Nephron (organoid): ENCODE data around the gene CBX8.

ENCODE experiments used
- H3K27ac Mint-ChIP-seq, 3 experiments: 2 replicates each; pipeline ENCODE4 v1.8.0; 2020; ENCODE audit warnings: mixed read lengths in 3 of 3, mild to moderate bottlenecking in 2 of 3, moderate library complexity in 1 of 3
- H3K27me3 Mint-ChIP-seq: 2 replicates; pipeline ENCODE4 v1.8.0; 2021; ENCODE audit warnings: low read depth, mild to moderate bottlenecking, moderate library complexity, mixed read lengths
- H3K36me3 Mint-ChIP-seq: 2 replicates; pipeline ENCODE4 v1.8.0; 2020; ENCODE audit warnings: low read depth, mixed read lengths
- H3K4me1 Mint-ChIP-seq: 2 replicates; pipeline ENCODE4 v1.8.0; 2020; ENCODE audit warnings: mixed read lengths
- H3K4me3 Mint-ChIP-seq, 3 experiments: 2 replicates each; pipeline ENCODE4 v1.8.0; 2020; ENCODE audit warnings: mild to moderate bottlenecking in 3 of 3, mixed read lengths in 3 of 3, moderate library complexity in 2 of 3
- H3K9me3 Mint-ChIP-seq: 2 replicates; pipeline ENCODE4 v1.8.0; 2020; ENCODE audit warnings: mixed read lengths
- TF ChIP-seq, protein P1 (sequence below), 3 experiments: fragments of 200-600 bp; sonication (generic); IDR thresholded peaks; one replicate each; pipeline ENCODE4 v1.5.0; 2021; ENCODE audit warnings: antibody characterized with exemption in 3 of 3; ENCODE audit not compliant: unreplicated experiment in 3 of 3

Gene CBX8

DNA sequence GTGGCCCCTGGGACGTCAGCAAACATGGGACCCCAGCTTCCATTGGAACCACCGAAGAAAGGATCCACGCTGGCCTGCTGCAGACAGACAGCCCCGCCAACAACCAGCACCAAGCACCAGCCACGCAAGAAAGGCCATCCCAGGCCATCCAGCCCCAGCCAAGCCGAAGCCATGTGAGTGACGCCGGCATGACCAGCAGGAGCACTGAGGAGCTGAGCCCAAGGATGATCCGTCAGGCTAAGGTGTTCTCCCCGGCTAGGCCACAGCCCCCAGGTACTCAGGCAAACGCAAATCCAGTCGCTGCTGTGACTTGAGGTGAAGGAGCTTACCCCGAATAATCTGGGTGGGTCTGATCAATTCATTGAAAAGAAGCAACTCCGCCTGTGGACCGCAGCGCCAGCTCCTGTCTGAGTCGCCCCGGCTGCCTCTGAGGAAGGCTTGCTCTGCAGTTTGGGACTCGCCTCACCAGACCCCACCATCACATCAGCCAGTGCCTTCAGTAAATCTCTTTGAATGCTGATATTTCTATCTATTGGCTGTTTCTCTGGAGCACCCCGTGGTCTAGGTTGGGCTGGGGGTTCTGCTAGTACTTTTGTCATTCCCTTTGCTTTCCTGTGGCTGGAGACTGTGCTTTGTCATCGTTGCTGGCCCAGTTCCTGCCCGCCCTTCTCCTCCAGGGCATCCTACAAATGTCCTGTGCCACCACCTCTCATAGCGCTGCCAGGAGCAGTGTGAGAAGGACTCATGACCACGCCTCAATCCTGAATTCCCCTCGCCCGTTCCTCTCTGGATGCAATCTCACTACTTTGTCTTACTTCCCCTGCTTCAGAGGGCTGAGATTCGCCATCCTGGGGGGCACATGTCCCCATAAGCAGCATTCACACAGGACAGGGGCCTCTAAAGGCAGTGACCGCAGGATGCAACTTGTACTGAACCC, 27.0 kb downstream of the CBX8 start:
- peaks cover 3% of the 10 kb centered on the region for H3K36me3 Mint-ChIP-seq
- peaks cover 10% of the 10 kb centered on the region for H3K27me3 Mint-ChIP-seq
- H3K4me1 Mint-ChIP-seq = peaks cover 16% of the 10 kb centered on the region
- no peak overlapping the region for H3K4me3 Mint-ChIP-seq
- peaks cover 2% of the 10 kb centered on the region for H3K9me3 Mint-ChIP-seq
- no peak overlapping the region for H3K27ac Mint-ChIP-seq
- TF ChIP-seq, protein P1, sequence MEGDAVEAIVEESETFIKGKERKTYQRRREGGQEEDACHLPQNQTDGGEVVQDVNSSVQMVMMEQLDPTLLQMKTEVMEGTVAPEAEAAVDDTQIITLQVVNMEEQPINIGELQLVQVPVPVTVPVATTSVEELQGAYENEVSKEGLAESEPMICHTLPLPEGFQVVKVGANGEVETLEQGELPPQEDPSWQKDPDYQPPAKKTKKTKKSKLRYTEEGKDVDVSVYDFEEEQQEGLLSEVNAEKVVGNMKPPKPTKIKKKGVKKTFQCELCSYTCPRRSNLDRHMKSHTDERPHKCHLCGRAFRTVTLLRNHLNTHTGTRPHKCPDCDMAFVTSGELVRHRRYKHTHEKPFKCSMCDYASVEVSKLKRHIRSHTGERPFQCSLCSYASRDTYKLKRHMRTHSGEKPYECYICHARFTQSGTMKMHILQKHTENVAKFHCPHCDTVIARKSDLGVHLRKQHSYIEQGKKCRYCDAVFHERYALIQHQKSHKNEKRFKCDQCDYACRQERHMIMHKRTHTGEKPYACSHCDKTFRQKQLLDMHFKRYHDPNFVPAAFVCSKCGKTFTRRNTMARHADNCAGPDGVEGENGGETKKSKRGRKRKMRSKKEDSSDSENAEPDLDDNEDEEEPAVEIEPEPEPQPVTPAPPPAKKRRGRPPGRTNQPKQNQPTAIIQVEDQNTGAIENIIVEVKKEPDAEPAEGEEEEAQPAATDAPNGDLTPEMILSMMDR (IDR thresholded peaks at IDR 0.05; ENCODE audit: unreplicated experiment in 3 of 3) = no peak

- Mint-ChIP-seq H3K27ac (no peak overlapping the region), H3K36me3 (peaks cover 3% of the 10 kb centered on the region), H3K27me3 (peaks cover 9% of the 10 kb centered on the region), H3K9me3 (peaks cover 2% of the 10 kb centered on the region), H3K4me3 (no peak overlapping the region), H3K4me1 (no peaks in the 10 kb centered on the region)
- TF ChIP-seq, protein P1 (IDR thresholded peaks at IDR 0.05; ENCODE audit: unreplicated experiment in 3 of 3) = no peak
Measured at GRCh38 chr17:79765708-79766107, 31.2 kb downstream of the CBX8 start.

GRCh38 chr17:79761894-79762589, 34.8 kb downstream of the CBX8 start:
- H3K27me3 Mint-ChIP-seq = peaks cover 15% of the 10 kb centered on the region
- TF ChIP-seq, protein P1 (IDR thresholded peaks at IDR 0.05; ENCODE audit: unreplicated experiment in 3 of 3) = no peak
- no peaks in the 10 kb centered on the region for H3K4me1 Mint-ChIP-seq

DNA sequence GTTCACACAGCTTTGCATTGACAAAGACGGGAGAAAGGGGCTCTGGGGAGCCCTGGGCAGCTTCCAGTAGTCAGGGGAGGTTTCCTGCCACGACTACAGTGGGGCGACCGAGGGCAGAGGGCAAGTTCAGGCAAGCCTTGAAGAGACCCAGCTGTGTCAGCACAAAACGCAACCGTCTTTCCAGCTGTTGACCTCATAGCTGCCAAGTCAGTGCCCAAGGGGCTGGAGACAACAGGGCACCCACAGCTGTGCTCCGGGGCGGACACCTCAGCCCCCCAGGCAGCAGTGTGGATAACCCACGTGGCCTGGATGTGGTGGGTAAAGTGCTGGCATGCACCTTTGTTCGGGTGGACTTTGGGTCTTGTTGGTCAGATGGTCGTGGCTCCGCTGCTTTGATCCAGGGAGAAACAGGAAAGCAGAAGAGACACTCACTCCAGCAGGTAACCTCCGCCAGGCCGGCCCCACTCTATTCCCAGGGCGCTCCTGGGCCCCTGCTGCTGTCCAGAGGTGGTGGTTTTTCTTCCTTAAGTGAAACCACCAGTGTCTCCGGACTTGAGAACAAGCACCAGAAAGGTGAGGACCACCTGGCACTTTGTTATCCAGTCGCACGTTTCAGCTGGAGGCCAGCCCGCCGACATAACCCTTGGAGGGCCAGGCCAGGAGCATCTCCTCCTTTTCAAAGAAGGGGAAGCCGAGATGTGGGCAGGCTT, 36.5 kb downstream of the CBX8 start:
- Mint-ChIP-seq H3K4me3 (no peak overlapping the region), H3K9me3 (no peaks in the 10 kb centered on the region), H3K27me3 (peaks cover 15% of the 10 kb centered on the region), H3K36me3 (no peaks in the 10 kb centered on the region), H3K27ac (no peak overlapping the region), H3K4me1 (no peaks in the 10 kb centered on the region)
- TF ChIP-seq, protein P1 (IDR thresholded peaks at IDR 0.05; ENCODE audit: unreplicated experiment in 3 of 3) = no peak

More at GRCh38 chr17:79761894-79762589, 34.8 kb downstream of the CBX8 start:
- H3K9me3 Mint-ChIP-seq = no peaks in the 10 kb centered on the region
- H3K36me3 Mint-ChIP-seq = no peaks in the 10 kb centered on the region
- no peak overlapping the region for H3K4me3 Mint-ChIP-seq
- no peak overlapping the region for H3K27ac Mint-ChIP-seq

DNA sequence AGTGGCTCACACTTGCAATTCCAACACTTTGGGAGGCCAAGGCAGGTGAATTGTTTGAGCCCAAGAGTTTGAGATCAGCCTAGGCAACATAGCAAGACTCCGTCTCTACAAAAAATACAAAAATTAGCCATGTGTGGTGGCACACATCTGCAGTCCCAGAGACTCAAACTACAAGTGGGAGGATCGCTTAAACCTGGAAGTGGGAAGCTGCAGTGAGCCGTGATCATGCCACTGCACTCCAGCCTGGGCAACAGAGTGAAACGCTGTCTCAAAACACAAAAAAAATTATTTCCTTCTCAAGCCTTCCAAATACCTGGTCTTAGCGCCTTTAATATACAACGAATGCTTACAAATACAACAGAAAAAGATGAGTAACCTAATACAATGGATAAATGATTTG, 38.6 kb downstream of the CBX8 start:
- Mint-ChIP-seq H3K4me3 (no peak overlapping the region), H3K27ac (no peak overlapping the region), H3K4me1 (no peaks in the 10 kb centered on the region), H3K9me3 (no peaks in the 10 kb centered on the region), H3K27me3 (peaks cover 16% of the 10 kb centered on the region), H3K36me3 (no peaks in the 10 kb centered on the region)
- TF ChIP-seq, protein P1 (IDR thresholded peaks at IDR 0.05; ENCODE audit: unreplicated experiment in 3 of 3) = no peak
